H54 (cell line): ENCODE data around the gene CARMIL1.

Experiments used
- DNase-seq: peaks from one replicate; pipeline ENCODE4 v3.0.0; 2011; ENCODE audit warnings: low spot score, mixed read lengths; ENCODE audit not compliant: insufficient read length
- FAIRE-seq: peaks from 3 replicates; lab custom pipeline; 2011; peaks lifted over from hg19 to GRCh38; lab: Jason Lieb, UNC
- POLR2A ChIP-seq: IDR thresholded peaks from 2 replicates; pipeline ENCODE4 v1.6.1; 2011; ENCODE audit warnings: low read depth, mild to moderate bottlenecking, low read length

Gene CARMIL1

GRCh38 chr6:25498505-25498904 lies 219.3 kb downstream of the CARMIL1 start:
- TF ChIP-seq POLR2A: no peak
- FAIRE-seq (no peak), DNase-seq (no peak)

- no peak for TF ChIP-seq POLR2A
- no peak for DNase-seq
- no peak for FAIRE-seq
Observed at GRCh38 chr6:25499615-25500235, 220.6 kb downstream of the CARMIL1 start.

GRCh38 chr6:25503686-25504085 lies 224.5 kb downstream of the CARMIL1 start:
- FAIRE-seq (no peak), DNase-seq (no peak)
- no peak for TF ChIP-seq POLR2A

- TF ChIP-seq POLR2A: no peak
- FAIRE-seq (no peak), DNase-seq (no peak)
Observed at GRCh38 chr6:25504661-25505060, 225.5 kb downstream of the CARMIL1 start.

GRCh38 chr6:25506020-25506419 lies 226.8 kb downstream of the CARMIL1 start:
- FAIRE-seq: peak; percentile 50
- no peak for TF ChIP-seq POLR2A
- DNase-seq: no peak

- DNase-seq (no peak), FAIRE-seq (no peak)
- TF ChIP-seq POLR2A: no peak
Observed at GRCh38 chr6:25508051-25508450, 228.9 kb downstream of the CARMIL1 start.

GRCh38 chr6:25511376-25511775 lies 232.2 kb downstream of the CARMIL1 start:
- no peak for TF ChIP-seq POLR2A
- DNase-seq (no peak), FAIRE-seq (peak; percentile 65)

GRCh38 chr6:25512560-25512959 lies 233.4 kb downstream of the CARMIL1 start:
- FAIRE-seq (no peak), DNase-seq (no peak)
- TF ChIP-seq POLR2A: no peak

GRCh38 chr6:25519856-25520255 lies 240.7 kb downstream of the CARMIL1 start:
- TF ChIP-seq POLR2A: no peak
- FAIRE-seq: no peak
- DNase-seq: no peak

- FAIRE-seq (no peak), DNase-seq (no peak)
- TF ChIP-seq POLR2A: no peak
Observed at GRCh38 chr6:25524542-25524941, 245.4 kb downstream of the CARMIL1 start.

- no peak for DNase-seq
- TF ChIP-seq POLR2A: no peak
- FAIRE-seq: no peak
Observed at GRCh38 chr6:25525078-25525477, 245.9 kb downstream of the CARMIL1 start.

GRCh38 chr6:25534942-25535631 lies 255.9 kb downstream of the CARMIL1 start:
- no peak for FAIRE-seq
- no peak for TF ChIP-seq POLR2A
- DNase-seq: no peak

- DNase-seq (no peak), FAIRE-seq (no peak)
- no peak for TF ChIP-seq POLR2A
Observed at GRCh38 chr6:25535632-25536225, 256.6 kb downstream of the CARMIL1 start.

GRCh38 chr6:25536781-25537180 lies 257.6 kb downstream of the CARMIL1 start:
- DNase-seq: no peak
- no peak for FAIRE-seq
- no peak for TF ChIP-seq POLR2A
